GM18526 (cell line): Measurements from ENCODE around the gene SAFB.

Experiments
- POLR2A ChIP-seq: IDR thresholded peaks from 3 replicates; pipeline ENCODE4 v1.6.1; 2011; ENCODE audit not compliant: insufficient read length; ENCODE audit errors: extremely low read depth

Gene SAFB

GRCh38 chr19:5703819-5704818, 81.2 kb downstream of the SAFB start:
- TF ChIP-seq POLR2A: no peak

GRCh38 chr19:5705552-5705951, 82.7 kb downstream of the SAFB start:
- TF ChIP-seq POLR2A: no peak

GRCh38 chr19:5706876-5707573, 84.1 kb downstream of the SAFB start:
- no peak for TF ChIP-seq POLR2A

GRCh38 chr19:5707576-5708575, 85.0 kb downstream of the SAFB start:
- TF ChIP-seq POLR2A: no peak

- no peak for TF ChIP-seq POLR2A
Observed at GRCh38 chr19:5711025-5711424, 88.1 kb downstream of the SAFB start.

- no peak for TF ChIP-seq POLR2A
Observed at GRCh38 chr19:5711713-5712161, 88.9 kb downstream of the SAFB start.

- TF ChIP-seq POLR2A: no peak
Observed at GRCh38 chr19:5713228-5713627, 90.3 kb downstream of the SAFB start.

GRCh38 chr19:5714816-5715215, 91.9 kb downstream of the SAFB start:
- no peak for TF ChIP-seq POLR2A

- no peak for TF ChIP-seq POLR2A
Observed at GRCh38 chr19:5717215-5717935, 94.5 kb downstream of the SAFB start.
